HepG2 (cell line): ENCODE results near the gene ST6GALNAC6. TPM values are rescaled to one million over a fixed set of nuclear protein-coding genes. Genes with fewer than 3 reads are reported as not detected.

ENCODE experiments used
- ATAC-seq: fragments of 200-7000 bp; cut with Tn5 transposase; 3 replicates; pipeline ENCODE4 v1.9.1; 2020; ENCODE audit warnings: mild to moderate bottlenecking, moderate library complexity
- BruUV-seq: library from RNA; stranded (reverse); fragments of 400-500 nt; replicated peaks from 2 replicates; lab custom pipeline; 2021; lab: Mats Ljungman, UMichigan
- CTCF ChIA-PET: fragments of 300-600 bp; formaldehyde crosslinking; extraction: SDS; loops from one replicate; lab custom pipeline; 2021; ENCODE audit warnings: low total read pairs, inconsistent platforms, low intra/inter-chr PET ratio; lab: Yijun Ruan, JAX
- POLR2A ChIA-PET: fragments of 350-600 bp; sonication (Branson Sonifier 250); formaldehyde crosslinking; loops from one replicate; lab custom pipeline; 2020; ENCODE audit warnings: antibody characterized with exemption, inconsistent platforms; lab: Yijun Ruan, JAX
- DNase-seq: peaks from one replicate; pipeline ENCODE4 v3.0.0-alpha.2; 2015; ENCODE audit warnings: low spot score
- FAIRE-seq: peaks from 3 replicates; lab custom pipeline; 2011; peaks lifted over from hg19 to GRCh38; lab: Jason Lieb, UNC
- H2AFZ ChIP-seq: one replicate; pipeline ENCODE4 v1.6.1; 2011; ENCODE audit warnings: low read length, inconsistent platforms
- H3K27ac ChIP-seq: fragments of 300-600 bp; 3 replicates; pipeline ENCODE4 v1.8.0; 2011; ENCODE audit warnings: mixed run types, mild to moderate bottlenecking, mixed read lengths, low read length, inconsistent platforms; ENCODE audit not compliant: insufficient read depth; ENCODE audit errors: extremely low read length
- H3K27me3 ChIP-seq, 2 experiments: fragments of 200-600 bp in 1 of 2; 2 replicates in 1 of 2; 3 replicates in 1 of 2; pipeline versions ENCODE4 v1.6.0 to v1.8.0; 2011; ENCODE audit warnings: low read length in 2 of 2, mild to moderate bottlenecking in 2 of 2, moderate library complexity in 2 of 2, inconsistent platforms in 1 of 2; ENCODE audit not compliant: insufficient read depth in 2 of 2, control insufficient read depth in 1 of 2
- H3K36me3 ChIP-seq, 2 experiments: fragments of 200-600 bp in 1 of 2; replicated peaks in 1 of 2; 2 replicates in 1 of 2; 3 replicates in 1 of 2; pipeline versions ENCODE4 v1.5.1 to v1.8.0; 2011; ENCODE audit warnings: low read length in 2 of 2, inconsistent platforms in 1 of 2; ENCODE audit not compliant: insufficient read depth in 2 of 2, control insufficient read depth in 1 of 2
- H3K4me1 ChIP-seq: 2 replicates; pipeline ENCODE4 v1.5.1; 2012; ENCODE audit warnings: low read length, inconsistent platforms; ENCODE audit not compliant: insufficient read depth
- H3K4me2 ChIP-seq: 2 replicates; pipeline ENCODE4 v1.6.0; 2011; ENCODE audit warnings: low read depth, low read length, inconsistent platforms
- H3K4me3 ChIP-seq, 3 experiments: fragments of 200-600 bp in 1 of 3; sonication (generic), shearing (Covaris generic) in 1 of 3; replicated peaks in 1 of 3; 2 replicates each; pipeline ENCODE4 v1.5.1; 2011 to 2016; ENCODE audit warnings: low read length in 3 of 3, inconsistent platforms in 2 of 3, low read depth in 2 of 3, mild to moderate bottlenecking in 2 of 3, control low read depth in 1 of 3, mixed read lengths in 1 of 3; ENCODE audit not compliant: insufficient read depth in 1 of 3
- H3K79me2 ChIP-seq: one replicate; pipeline ENCODE4 v1.6.1; 2011; ENCODE audit warnings: low read length, inconsistent platforms; ENCODE audit not compliant: insufficient read depth
- H3K9ac ChIP-seq: 2 replicates; pipeline ENCODE4 v1.6.0; 2011; ENCODE audit warnings: mild to moderate bottlenecking, low read depth, low read length, inconsistent platforms; ENCODE audit not compliant: insufficient read depth
- H3K9me3 ChIP-seq: 2 replicates; pipeline ENCODE4 v1.5.1; 2012; ENCODE audit warnings: mild to moderate bottlenecking, low read length
- H4K20me1 ChIP-seq: 2 replicates; pipeline ENCODE4 v1.6.0; 2011; ENCODE audit warnings: inconsistent platforms, mild to moderate bottlenecking, low read length, moderate library complexity; ENCODE audit not compliant: insufficient read depth
- BCL6 ChIP-seq: IDR thresholded peaks from 2 replicates; pipeline ENCODE4 v1.6.1; 2016; ENCODE audit warnings: missing genetic modification reagents, missing compliant biosample characterization
- CENPT ChIP-seq: sonication (generic); formaldehyde crosslinking; IDR thresholded peaks from 2 replicates; pipeline ENCODE4 v1.8.0; 2022; ENCODE audit warnings: low read depth, mild to moderate bottlenecking, moderate library complexity, missing genetic modification reagents
- HHEX ChIP-seq: IDR thresholded peaks from 2 replicates; pipeline ENCODE4 v1.6.1; 2016; ENCODE audit warnings: control low read depth
- RXRB ChIP-seq: IDR thresholded peaks from 2 replicates; pipeline ENCODE4 v1.6.1; 2016; ENCODE audit warnings: borderline replicate concordance, missing genetic modification reagents, missing compliant biosample characterization
- SRSF4 ChIP-seq: fragments of 200-400 bp; formaldehyde crosslinking; IDR thresholded peaks from one replicate; pipeline ENCODE4 v1.6.1; 2018; ENCODE audit warnings: mild to moderate bottlenecking, low read depth, low read length, moderate library complexity; ENCODE audit not compliant: poor library complexity, severe bottlenecking
- TGIF2 ChIP-seq: IDR thresholded peaks from 2 replicates; pipeline ENCODE4 v1.6.1; 2016; ENCODE audit warnings: control low read depth, missing compliant biosample characterization
- ZNF768 ChIP-seq: sonication (generic); formaldehyde crosslinking; IDR thresholded peaks from 2 replicates; pipeline ENCODE4 v1.4.0; 2020; ENCODE audit warnings: missing genetic modification reagents
- WGBS: methylation state at CpG from one replicate; pipeline ENCODE4 v1.1.6; 2017; ENCODE audit warnings: low lambda C conversion rate; 5-methylcytosine and 5-hydroxymethylcytosine counted together
- in situ Hi-C: cut with HindIII; loops from 2 replicates; pipeline ENCODE4 v1.10.0; 2017; ENCODE audit warnings: low pct_unique_long_range_greater_than_20kb; ENCODE audit not compliant: extremely low pct_ligation_motif_present
- intact Hi-C: fragments of 100-400 bp; cut with micrococcal nuclease; formaldehyde crosslinking; loops from one replicate; pipeline ENCODE4 v1.10.0; 2022; ENCODE audit not compliant: unreplicated experiment
- polyA plus RNA-seq, 8 experiments: library from polyadenylated mRNA; depleted of rRNA in 3 of 8; stranded (reverse) in 7 of 8; unstranded in 1 of 8; fragments of >200 nt; fragmentation: Illumina TruSeq in 4 of 8; extraction: Trizol in 4 of 8; gene quantifications; 2 replicates each; pipeline versions ENCODE4 v1.2.1 to v1.2.3, GENCODE V29; 2011 to 2016; ENCODE audit warnings: low read depth in 4 of 8, missing spikeins in 1 of 8, mixed read lengths in 1 of 8; ENCODE audit not compliant: insufficient read depth in 1 of 8
- total RNA-seq, 5 experiments: library from RNA; depleted of rRNA; stranded (reverse); fragments of >200 nt; fragmentation: Illumina TruSeq; extraction: Trizol; gene quantifications; 2 replicates each; pipeline ENCODE4 v1.2.3, GENCODE V29; 2016; ENCODE audit warnings: low read depth in 1 of 5
- TF ChIP-seq, protein P1 (sequence below): IDR thresholded peaks from 2 replicates; pipeline ENCODE4 v1.6.1; 2018; ENCODE audit warnings: missing genetic modification reagents
- TF ChIP-seq, protein P2 (sequence below): sonication (generic); formaldehyde crosslinking; IDR thresholded peaks from 2 replicates; pipeline ENCODE4 v1.5.0; 2020; ENCODE audit warnings: missing genetic modification reagents, mild to moderate bottlenecking, borderline replicate concordance
- TF ChIP-seq, protein P3 (sequence below): sonication (generic); formaldehyde crosslinking; IDR thresholded peaks from 2 replicates; pipeline ENCODE4 v1.4.0; 2020; ENCODE audit warnings: missing genetic modification reagents, borderline replicate concordance

Gene ST6GALNAC6
- total and polyA plus RNA-seq, 2 of the 13 experiments (the other 11 are each of a cell fraction or from before 2014, with no cell fraction given), result 18.5 to 65.4 TPM

DNA sequence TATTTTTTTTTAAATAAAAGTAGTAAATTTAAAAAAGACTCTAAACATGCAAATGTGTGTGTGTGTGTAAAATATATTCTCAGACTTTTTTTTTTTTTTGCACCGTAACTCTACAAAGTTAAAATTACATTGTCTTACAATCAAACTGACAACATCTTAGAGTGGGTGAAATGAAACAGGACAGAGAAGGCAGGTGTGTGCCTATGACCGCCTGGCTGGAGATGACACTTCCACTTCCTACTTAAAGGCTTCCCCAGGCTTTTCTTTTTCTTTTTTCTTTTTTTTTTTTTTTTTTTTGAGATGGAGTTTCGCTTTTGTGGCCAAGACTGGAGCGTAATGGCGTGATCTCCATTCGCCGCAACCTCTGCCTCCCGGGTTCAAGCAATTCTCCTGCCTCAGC is 19.3 kb downstream of the ST6GALNAC6 start:
- in situ Hi-C loops, result no loop called here
- WGBS, result 84% methylated on average over 8 of the region's 8 CpGs
- no TSS peak for BruUV-seq
- Histone ChIP-seq H3K27me3 (no peaks in the 10 kb centered on the region), H3K27ac (no peak overlapping the region), H4K20me1 (no peaks in the 10 kb centered on the region), H3K79me2 (no peaks in the 10 kb centered on the region), H3K4me2 (no peak overlapping the region), H3K9ac (no peak overlapping the region), H3K9me3 (no peaks in the 10 kb centered on the region), H2AFZ (no peak overlapping the region), H3K4me3 (no peak overlapping the region), H3K36me3 (no peaks in the 10 kb centered on the region; a peak in 2 of 5 replicates), H3K4me1 (peaks cover 36% of the 10 kb centered on the region)
- CTCF ChIA-PET, result no interaction called here
- DNase-seq (no peak), FAIRE-seq (no peak), ATAC-seq (no peak)
- intact Hi-C loops, result no loop called here
- no peak for TF ChIP-seq TGIF2 (CRISPR knock-in tag)
- no peak for TF ChIP-seq ZNF768 (CRISPR knock-in tag)
- TF ChIP-seq SRSF4, result no peak
- TF ChIP-seq CENPT (CRISPR knock-in tag), result no peak
- no peak for TF ChIP-seq RXRB (CRISPR knock-in tag)
- TF ChIP-seq, protein P1, sequence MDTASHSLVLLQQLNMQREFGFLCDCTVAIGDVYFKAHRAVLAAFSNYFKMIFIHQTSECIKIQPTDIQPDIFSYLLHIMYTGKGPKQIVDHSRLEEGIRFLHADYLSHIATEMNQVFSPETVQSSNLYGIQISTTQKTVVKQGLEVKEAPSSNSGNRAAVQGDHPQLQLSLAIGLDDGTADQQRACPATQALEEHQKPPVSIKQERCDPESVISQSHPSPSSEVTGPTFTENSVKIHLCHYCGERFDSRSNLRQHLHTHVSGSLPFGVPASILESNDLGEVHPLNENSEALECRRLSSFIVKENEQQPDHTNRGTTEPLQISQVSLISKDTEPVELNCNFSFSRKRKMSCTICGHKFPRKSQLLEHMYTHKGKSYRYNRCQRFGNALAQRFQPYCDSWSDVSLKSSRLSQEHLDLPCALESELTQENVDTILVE (CRISPR knock-in tag), result no peak
- TF ChIP-seq, protein P2, sequence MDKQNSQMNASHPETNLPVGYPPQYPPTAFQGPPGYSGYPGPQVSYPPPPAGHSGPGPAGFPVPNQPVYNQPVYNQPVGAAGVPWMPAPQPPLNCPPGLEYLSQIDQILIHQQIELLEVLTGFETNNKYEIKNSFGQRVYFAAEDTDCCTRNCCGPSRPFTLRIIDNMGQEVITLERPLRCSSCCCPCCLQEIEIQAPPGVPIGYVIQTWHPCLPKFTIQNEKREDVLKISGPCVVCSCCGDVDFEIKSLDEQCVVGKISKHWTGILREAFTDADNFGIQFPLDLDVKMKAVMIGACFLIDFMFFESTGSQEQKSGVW (CRISPR knock-in tag), result no peak
- TF ChIP-seq, protein P3, sequence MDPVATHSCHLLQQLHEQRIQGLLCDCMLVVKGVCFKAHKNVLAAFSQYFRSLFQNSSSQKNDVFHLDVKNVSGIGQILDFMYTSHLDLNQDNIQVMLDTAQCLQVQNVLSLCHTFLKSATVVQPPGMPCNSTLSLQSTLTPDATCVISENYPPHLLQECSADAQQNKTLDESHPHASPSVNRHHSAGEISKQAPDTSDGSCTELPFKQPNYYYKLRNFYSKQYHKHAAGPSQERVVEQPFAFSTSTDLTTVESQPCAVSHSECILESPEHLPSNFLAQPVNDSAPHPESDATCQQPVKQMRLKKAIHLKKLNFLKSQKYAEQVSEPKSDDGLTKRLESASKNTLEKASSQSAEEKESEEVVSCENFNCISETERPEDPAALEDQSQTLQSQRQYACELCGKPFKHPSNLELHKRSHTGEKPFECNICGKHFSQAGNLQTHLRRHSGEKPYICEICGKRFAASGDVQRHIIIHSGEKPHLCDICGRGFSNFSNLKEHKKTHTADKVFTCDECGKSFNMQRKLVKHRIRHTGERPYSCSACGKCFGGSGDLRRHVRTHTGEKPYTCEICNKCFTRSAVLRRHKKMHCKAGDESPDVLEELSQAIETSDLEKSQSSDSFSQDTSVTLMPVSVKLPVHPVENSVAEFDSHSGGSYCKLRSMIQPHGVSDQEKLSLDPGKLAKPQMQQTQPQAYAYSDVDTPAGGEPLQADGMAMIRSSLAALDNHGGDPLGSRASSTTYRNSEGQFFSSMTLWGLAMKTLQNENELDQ (CRISPR knock-in tag), result no peak
- TF ChIP-seq BCL6 (CRISPR knock-in tag), result no peak
- TF ChIP-seq HHEX (CRISPR knock-in tag), result no peak
- POLR2A ChIA-PET, result no interaction called here
